Left renal cortex interstitium (tissue), 4 donors: ENCODE results near the gene PDLIM7. TPM values are rescaled to one million over a fixed set of nuclear protein-coding genes. Genes with fewer than 3 reads are reported as not detected.
"Not testable (repeated sequence)": the region's sequence is repeated elsewhere in the genome, so short reads cannot be mapped to it uniquely, and the experiment has no call there.

Experiments
- DNase-seq, 4 donors: peaks; one replicate each; pipeline ENCODE4 v3.0.0-alpha.2; 2013; ENCODE audit warnings: low read depth in 4 of 4, low spot score in 2 of 4, missing footprints in 1 of 4
- polyA plus RNA-seq, 4 donors: library from polyadenylated mRNA; unstranded; fragments of 120-200 nt; gene quantifications; one replicate each; pipeline ENCODE4 v1.2.1, GENCODE V29; 2013; ENCODE audit not compliant: insufficient read length in 4 of 4

PDLIM7 gene
- polyA plus RNA-seq, 4 donors: 68.1 to 166 (median 130) TPM

DNA sequence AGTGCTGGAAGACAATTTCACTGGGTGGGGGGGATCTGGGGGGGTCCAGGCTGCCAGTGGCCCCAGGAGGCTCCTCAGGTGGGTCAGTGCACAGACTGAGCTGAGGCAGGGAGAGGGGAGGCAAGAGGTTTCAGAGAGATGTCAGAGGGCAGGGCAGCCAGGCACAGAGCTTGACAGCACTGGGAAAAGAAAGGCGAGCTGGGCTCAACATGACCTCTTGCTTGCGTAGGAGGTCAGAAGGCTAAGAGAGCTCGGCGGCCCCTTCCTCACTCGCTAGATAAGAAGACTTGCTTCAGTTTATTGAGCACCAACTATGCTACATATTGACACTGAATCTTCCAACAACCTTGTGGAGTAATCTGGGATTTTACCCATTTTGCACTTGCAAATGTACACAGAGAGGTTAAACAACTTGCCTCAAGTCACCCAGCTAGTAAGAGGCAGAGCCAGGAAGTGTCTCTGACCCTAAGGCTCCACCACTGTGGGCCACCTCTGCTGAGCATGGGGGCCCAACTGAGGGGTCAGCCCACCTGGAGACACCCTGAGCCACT lies 3.5 kb downstream of the PDLIM7 start:
- no peak for DNase-seq

DNA sequence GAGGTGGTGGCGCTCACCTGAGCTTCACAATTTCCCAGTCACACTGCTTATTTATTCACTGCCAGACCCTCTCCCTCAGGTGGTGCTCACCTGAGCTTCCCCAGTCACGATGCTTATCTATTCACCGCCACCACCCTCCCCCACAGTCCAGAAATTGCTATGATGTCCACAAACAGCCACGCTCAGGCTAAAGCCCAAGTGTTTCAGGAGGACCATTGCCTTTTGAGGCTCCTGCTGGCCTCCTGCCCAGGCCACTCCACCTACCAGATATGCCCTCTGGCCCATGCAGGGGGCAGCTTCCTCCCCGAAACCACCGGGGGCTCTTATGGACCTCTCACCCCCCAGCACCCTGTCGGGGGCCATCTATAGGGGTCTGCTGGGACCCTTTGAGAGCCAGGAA lies 4.6 kb downstream of the PDLIM7 start:
- no peak for DNase-seq

DNA sequence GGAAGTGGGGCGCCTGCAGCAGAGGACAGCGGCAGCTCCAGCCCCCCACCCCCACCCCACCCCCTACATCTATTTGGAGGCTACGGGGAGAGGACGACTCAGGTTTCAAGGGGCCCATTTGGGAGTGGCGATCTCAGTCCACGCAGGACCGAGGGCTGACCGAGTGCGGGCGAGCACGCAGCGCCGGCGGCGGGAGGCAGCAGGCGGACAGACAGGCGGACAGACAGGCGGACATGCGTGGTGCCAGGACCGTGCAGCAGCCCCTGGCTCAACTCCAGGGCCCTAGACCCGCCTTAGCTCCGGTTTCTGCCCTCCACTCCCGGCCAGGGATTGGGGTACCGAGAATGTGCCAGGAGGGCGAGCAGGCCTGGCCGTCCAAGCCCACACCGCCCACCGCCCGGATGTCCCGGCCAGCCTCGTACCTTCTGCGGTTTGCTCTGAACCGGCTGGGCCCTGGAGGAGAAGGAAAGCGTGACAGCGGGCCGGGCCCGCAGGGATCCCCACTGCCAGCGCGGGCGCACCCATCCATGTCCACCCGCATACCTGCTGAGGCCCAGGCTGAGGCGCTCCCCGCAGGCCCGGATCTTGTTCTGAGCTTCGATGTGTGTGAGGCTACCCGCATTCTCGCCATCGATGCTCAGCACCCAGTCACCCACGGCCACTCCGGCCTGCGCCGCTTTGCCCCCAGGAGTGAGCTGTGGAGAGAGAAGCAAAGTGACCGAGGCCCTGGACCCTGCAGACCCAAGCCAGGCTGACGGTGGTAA lies 5.2 kb downstream of the PDLIM7 start:
- DNase-seq: no peak

DNA sequence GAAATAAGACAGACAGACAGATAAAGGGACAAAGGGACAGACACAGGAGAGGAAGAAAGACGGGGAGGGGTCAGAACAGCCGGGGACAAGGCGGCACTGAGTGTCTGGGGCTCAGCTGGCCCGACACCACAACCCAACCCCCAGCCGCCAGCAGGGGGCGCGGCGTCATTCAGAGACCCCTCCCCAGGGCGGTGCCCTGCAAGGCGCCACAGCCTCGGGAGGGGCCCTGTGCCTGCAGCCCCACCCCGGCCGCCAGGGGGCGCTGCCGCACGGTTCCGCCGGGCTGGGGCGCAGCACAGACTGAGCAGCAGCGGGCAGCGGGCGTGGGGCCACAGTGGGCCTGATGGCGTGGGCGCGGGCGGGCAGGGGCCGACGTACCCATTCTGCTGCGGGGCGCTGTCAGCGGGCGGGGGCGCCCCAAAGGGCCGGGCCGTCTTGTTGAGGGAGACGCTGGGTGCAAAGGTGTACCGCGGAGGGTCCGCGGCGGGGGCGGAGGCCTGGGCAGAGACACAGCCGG lies 5.9 kb downstream of the PDLIM7 start:
- no peak for DNase-seq

DNA sequence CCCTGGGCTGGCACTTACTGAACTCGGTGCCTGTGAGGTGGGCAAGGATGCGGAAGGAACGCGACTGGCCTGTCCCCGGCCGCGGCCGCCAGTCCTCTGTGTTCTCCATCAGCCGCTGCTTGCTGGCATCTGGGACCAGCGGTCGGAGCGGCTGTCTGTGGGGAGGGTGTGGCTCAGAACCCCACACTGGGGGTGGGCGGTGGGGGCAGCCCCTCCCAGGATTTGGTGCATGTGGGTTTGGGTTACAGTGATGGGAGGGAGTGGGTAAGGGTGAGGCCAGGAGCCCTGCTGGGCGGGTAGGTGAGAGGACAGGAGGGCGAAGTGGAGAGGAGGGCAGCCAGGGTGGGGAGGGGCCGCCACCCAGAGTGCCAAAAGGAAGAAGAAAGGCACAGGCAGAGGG lies 6.4 kb downstream of the PDLIM7 start:
- DNase-seq: no peak

DNA sequence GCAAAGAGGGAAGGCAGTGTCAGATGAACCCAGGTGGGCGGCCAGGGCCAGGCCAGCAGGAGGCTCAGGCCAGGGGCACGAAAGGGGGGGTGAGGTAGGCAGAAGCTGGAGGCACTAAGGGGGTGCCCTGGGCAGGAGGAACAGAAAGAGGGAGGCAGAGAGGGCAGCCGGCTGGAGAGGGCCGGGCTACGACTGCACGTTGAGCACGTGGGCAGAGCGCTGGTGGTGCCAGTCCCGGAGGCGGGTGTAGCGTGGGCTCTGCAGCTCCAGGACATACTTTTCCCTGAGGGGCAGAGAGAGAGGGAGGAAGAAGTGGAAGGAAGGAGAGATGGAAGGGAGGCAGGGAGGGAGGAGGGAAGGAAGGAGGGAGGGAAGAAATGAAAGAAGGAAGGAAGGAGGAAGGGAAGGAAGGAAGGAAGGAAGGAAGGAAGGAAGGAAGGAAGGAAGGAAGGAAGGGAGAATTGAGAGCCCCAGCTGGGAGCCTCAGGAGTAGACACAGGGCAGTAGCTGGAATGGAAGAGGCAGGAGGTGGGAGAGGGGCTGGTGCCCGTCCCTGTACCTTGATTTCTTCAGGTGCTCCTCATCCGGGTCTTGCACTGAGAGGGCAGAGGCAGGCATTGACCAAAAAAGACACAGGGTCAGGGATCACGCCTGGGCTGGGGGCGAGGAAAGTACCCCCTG lies 7.0 kb downstream of the PDLIM7 start:
- no peak for DNase-seq

DNA sequence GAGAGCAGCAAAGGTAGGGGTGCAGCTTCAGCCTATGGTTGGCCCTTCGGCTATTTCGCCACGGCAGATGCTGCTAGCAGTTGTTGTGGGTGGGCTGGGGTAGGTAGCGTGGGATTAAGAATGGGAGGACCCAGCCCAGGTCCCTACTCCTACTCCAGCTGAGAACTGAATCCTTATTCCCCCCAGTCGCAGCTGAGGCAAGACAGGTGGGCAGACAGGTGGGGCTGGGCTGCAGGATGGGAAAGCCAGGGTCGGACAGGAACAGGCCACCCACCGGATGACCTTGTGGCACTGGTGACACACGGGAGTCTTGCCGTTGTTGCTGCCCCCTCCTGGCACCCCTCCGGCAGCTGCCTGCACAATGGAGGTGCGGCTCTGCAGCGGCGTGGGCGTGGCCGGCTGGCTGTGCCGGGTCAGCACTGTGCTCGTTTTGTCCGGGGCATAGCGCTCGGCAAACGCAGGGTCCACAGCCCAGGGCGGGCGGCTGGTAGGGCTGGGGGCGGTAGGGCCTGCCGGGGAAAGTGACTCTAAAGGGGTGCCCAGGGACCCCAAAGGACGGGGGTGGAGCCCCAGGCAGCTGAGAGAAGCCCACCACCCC lies 8.2 kb downstream of the PDLIM7 start:
- no peak for DNase-seq

DNA sequence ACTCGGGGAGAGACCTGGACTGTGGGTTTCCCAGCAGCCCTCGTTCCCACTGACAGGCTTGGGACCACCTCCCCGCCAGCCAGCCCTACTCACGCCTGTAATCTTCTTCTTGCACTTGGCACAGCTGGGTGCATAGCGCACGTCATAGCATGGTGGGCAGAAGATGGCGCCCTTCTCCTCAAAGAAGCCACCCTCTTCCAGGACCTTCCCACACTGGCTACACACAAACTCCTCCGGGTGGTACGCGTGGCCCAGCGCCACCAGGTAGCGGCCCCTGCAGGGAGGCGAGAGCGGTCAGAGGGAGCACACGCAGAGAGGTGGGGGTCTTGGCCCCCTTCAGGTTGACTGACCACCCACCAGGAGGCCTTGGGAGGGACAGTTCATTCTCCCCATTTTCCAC lies 9.4 kb downstream of the PDLIM7 start:
- no peak for DNase-seq

DNA sequence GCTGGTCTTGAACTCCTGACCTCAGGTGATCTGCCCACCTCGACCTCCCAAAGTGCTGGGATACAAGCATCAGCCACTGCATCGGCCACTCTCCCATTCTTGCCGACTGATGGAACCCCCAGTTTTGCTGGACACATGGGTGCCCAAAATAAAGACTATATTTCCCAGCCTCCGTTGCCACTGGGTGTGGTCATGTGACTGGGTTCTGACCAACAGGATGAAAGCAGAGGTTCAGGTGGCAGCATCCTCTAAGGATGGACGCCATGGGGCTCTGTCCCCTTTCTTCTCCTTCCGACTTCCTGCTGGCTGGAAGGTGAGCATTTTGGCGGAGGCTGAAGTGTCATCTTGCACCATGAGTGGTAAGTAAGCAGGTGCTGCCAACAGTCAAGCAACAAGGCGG lies 10.3 kb downstream of the PDLIM7 start:
- no peak for DNase-seq

DNA sequence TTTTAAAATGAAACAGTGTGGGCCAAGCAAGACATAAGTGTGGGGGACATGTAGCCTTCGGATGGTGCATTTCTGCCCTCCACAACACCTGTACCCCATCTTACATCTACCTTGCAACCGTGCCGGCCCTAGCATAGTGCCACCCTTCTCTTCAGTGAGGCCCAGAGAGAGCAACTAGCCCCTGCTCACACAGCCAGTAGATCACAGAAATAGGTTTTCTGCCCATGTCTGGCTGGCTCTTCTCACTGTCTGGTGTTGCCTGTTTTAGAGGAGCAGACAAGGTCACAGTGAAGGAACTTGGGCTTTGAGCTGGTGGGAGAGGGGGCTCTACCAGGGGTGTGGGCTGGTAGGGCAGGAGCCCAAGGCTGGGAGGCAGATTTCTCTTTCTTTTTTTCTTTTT lies 11.1 kb downstream of the PDLIM7 start:
- DNase-seq: no peak

DNA sequence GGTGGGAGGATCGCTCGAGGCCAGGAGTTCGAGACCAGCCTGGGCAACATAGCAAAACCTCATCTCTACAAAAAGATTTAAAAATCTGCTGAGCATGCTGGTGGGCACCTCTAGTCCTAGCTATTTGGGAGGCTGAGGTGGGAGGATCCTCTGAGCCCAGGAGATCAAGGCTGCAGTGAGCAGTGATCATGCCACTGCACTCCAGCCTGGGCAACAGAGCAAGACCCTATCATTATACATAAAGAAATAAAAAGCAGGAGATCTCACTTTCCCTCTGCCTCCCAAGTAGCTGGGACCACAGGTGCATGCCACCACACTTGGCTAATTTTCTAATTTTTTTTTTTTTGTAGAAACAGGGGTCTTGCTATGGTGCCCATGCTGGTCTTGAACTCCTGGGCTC lies 11.7 kb downstream of the PDLIM7 start:
- DNase-seq: not testable (repeated sequence)

DNA sequence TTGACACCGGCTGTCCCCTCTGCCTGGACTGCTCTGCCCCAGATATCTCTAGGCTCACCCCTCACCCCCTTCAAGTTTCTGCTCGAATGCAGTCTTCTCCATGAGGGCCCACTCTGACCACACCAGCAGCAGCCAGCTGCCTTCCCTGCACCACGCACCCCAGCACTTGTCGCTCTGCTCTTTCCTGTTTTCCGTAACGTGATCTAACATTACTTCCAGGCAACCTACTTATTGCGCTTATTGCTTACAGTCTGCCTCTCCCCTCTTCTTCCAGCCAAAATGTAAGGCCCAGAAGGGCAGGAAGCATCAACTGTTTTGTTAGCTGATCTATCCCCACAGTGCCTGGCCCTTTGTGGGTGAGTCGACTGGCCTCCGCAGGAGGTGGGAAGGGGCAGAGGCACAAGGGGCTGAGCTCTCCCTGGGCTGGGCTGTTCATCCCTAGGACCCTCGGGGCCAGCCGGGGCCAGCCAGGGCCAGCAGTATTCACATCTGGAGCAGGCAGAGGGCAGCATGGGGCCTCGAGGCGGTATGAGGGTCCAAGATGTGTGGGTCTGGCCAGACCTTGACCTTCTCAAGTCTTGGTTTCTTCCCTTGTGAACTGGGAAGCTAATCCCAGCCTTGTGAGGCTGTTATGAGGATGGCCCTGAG lies 12.4 kb downstream of the PDLIM7 start:
- no peak for DNase-seq

DNA sequence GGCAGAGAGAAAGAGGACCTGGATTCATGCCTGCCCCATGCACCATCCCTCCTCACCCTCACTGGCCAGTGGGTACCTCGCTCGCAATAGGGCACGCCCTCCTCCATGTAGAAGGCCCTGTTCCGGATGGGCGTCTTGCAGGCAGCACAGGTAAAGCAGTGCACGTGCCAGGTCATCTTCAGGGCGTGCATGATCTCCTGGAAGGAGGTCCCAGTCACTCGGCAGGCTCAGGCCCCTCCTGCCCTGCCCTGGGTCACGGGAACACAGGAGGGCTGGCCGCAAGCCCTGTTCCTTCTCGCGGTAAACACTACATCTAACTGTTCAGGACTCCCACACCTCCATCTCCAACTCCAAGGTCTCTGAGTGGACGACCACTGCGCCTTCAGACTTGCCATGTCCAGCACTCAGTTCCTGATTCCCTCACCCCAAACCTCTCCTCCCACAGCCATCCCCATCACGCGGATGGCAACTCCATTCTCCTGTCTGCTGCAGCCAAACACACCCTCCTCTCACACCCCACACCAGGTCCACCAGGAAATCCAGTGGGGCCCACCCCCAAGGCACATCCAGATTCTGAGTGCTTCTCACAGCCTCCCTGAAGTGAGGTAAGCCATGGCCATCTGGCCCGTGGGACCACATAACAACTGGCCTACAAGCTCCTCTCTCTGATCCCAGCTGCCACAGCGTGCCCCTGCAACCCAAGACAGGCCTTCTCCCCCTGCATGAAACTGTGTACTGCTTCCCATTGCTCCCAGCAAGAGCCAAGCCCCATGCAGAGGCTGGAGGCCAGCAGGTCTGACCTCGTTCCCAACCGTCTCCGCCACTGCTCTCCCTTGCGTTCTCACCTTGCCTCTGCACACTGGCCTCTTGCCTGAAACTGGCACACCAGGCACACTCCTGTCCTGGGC lies 13.2 kb downstream of the PDLIM7 start:
- DNase-seq: no peak

DNA sequence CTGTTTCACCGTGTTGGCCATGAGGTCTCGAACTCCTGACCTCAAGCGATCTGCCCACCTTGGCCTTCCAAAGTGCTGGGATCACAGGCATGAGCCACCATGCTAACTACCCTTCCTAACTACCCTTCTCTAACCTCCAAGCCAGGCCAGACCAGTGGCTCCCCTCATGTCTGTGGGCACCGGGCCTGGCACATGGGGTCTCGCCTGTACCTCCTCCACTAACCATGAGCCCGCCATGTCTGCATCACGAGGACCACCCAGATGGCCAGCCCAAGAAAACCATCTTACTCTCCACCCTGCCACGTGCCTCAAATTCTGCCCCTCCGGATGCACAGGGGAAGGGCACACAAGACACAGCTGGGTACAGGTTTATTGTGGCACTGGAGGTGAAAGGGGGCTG lies 14.4 kb downstream of the PDLIM7 start:
- DNase-seq: no peak

DNA sequence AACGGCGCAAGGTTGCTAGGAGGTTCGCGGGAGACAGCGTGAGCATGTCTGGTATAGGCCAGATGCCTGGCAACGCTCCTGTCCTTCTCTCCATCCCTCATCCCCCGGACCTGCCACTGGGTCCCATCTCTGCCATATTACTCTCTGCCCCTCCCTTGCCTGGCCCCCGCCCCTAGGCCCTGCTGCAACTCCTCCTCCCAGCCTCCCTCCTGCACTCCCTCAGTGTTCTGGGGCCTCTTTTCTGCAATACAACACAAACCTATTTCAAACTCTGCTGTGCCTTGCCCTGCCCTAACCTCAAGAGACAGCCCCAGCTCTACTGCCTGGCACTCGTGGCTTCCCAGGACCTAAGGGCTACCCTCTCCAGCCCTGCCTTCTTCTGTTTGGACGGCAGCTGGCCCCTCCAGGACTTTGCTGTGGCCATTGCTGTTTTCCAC lies 15.0 kb downstream of the PDLIM7 start:
- DNase-seq: no peak

DNA sequence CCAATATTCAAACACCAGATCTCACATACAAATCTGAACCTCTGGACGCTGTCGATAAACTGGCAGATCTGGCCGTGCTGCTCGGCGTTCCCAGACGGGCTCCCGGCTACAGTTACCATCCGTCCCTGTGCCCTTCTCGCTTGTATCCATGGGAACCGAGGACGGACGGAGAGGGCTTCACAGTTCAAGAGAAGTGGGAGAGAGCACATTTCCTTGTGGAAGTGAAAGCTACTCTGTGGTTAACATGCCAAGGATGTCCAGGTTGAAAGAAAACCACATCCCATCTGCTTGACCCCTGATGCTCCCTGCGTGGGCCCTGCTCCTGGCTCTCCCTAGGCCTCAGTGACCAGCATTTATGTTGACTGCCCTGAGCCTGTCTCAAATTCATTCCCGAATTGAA lies 17.6 kb downstream of the PDLIM7 start:
- DNase-seq: no peak

DNA sequence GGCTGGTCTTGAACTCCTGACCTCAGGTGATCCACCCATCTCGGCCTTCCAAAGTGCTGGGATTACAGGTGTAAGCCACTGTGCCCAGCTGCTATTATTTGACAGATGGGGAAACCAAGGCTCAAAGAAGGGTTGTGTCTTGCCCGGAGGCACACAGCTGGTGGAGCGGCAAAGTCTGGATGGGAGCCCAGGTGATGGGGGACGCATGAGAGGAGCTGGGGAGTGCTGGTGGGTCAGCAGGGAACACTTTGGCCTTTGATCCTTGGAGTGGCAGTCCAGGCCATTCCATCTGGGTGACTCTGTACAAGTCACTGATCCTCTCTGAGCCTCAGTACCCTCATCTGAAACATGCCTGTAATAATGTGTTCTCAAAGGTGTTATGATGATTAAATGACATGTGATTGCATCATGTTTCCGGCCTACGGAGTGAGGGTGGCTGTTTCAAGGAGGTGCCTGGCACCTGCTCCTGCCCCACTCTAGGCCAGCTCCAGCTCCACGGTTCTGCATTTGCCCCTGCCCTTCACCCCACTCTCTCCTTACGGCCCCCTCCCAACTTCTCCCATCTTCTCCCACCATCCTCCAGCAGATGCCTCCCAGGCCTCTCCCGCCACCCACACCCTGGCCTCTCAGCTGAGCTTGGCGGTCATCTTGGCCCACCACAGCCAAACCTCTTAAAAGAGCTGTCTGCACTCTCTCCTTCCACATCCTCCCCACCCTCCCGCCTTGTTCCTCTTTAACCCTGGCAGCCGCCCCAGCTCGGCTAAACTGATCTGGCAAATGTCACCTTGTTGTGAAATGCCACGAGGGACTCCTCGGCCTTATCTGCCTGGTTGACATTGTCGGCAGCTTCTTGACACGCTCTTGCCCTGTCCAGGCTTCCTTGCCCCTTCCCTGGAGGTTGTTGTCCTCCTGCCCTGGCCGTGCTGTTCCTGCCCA lies 18.4 kb downstream of the PDLIM7 start:
- no peak for DNase-seq

DNA sequence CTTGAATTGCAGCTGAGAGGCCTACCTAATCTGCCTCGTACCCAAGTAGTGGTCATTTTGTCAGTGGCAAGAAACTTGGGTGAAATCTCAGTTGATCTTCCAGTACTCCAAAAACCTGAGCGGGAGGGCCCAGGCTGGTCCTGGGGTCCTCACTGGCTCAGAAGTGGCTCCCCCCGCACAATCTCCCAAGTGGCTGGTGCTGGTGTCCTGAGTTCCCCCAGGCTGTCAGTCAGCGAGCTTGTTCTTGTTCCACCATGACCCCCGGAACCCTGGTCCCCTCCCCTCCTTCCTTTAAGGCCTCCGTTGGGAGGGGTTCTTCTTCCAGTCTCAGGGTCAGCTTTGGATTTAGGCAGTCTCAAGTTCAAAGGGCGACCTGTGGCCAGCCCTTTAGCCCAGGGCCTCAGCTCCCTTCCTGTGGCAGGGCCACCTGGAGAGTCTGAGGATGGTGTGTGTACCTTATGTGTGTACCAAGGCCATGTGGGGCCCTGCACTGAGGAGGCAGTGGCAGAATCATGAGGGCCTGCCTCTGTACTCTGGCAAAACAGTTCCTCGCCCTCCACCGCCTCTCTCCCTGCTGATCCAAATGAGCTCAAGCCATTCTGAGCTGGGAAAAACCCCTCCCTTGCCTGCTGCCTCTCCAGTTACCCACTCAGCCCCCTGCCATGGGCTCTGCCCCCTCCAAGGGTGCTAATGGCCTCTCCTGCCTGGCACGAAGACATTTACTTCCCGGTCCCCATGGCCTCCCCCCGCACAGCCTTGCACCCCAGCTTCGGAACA lies 19.5 kb downstream of the PDLIM7 start:
- DNase-seq: no peak
